RCC 7860 (cell line): ENCODE measurements around the gene PCYT1A.
"Not testable (repeated sequence)": the region's sequence is repeated elsewhere in the genome, so short reads cannot be mapped to it uniquely, and the experiment has no call there.

Experiments used
- DNase-seq: peaks from one replicate; pipeline ENCODE4 v3.0.0-alpha.2; 2015; ENCODE audit warnings: low spot score
- FAIRE-seq: peaks from 2 replicates; lab custom pipeline; 2012; peaks lifted over from hg19 to GRCh38; lab: Jason Lieb, UNC

Gene PCYT1A

GRCh38 chr3:196216681-196217211 lies 70.8 kb downstream of the PCYT1A start:
- DNase-seq (no peak), FAIRE-seq (no peak)

GRCh38 chr3:196216089-196216564 lies 71.4 kb downstream of the PCYT1A start, which contains the start of gene SLC51A:
SLC51A (plus strand) TSS chr3:196216534; CDS start chr3:196216713, 179 bp downstream.
- DNase-seq: no peak
- no peak for FAIRE-seq

GRCh38 chr3:196215493-196216020 lies 72.0 kb downstream of the PCYT1A start:
- no peak for FAIRE-seq

GRCh38 chr3:196214783-196215441 lies 72.6 kb downstream of the PCYT1A start:
- no peak for DNase-seq
- FAIRE-seq: no peak

More at GRCh38 chr3:196215493-196216020, 72.0 kb downstream of the PCYT1A start:
- DNase-seq: no peak

- no peak for DNase-seq
These were observed 76.6 kb downstream of the PCYT1A start, which contains the start of gene ZDHHC19 for GRCh38 chr3:196210673-196211556. ZDHHC19 (minus strand) TSS chr3:196211400; CDS start chr3:196211315, 85 bp downstream.

GRCh38 chr3:196209944-196210672 lies 77.4 kb downstream of the PCYT1A start:
- FAIRE-seq, DNase-seq: not testable (repeated sequence)

More at GRCh38 chr3:196210673-196211556, 76.6 kb downstream of the PCYT1A start, which contains the start of gene ZDHHC19:
- no peak for FAIRE-seq

- DNase-seq (no peak), FAIRE-seq (no peak)
These were observed 78.4 kb downstream of the PCYT1A start for GRCh38 chr3:196208942-196209695.

GRCh38 chr3:196207833-196208607 lies 79.5 kb downstream of the PCYT1A start:
- no peak for DNase-seq
- no peak for FAIRE-seq

GRCh38 chr3:196207159-196207832 lies 80.2 kb downstream of the PCYT1A start:
- FAIRE-seq (no peak), DNase-seq (no peak)

GRCh38 chr3:196205442-196206205 lies 81.9 kb downstream of the PCYT1A start:
- not testable (repeated sequence) for DNase-seq, FAIRE-seq

- DNase-seq: no peak
- FAIRE-seq: no peak
These were observed 83.7 kb downstream of the PCYT1A start for GRCh38 chr3:196203846-196204245.

- FAIRE-seq: no peak
- no peak for DNase-seq
These were observed 85.0 kb downstream of the PCYT1A start for GRCh38 chr3:196202516-196202970.

GRCh38 chr3:196198771-196199753 lies 88.5 kb downstream of the PCYT1A start:
- DNase-seq (no peak), FAIRE-seq (no peak)

- no peak for DNase-seq
- no peak for FAIRE-seq
These were observed 89.3 kb downstream of the PCYT1A start for GRCh38 chr3:196198081-196198675.

GRCh38 chr3:196197524-196197923 lies 90.0 kb downstream of the PCYT1A start:
- FAIRE-seq: no peak

More at GRCh38 chr3:196197524-196197923, 90.0 kb downstream of the PCYT1A start:
- DNase-seq: no peak
